AG04450 (cell line): ENCODE results near the gene MBOAT1. TPM values are rescaled to one million over a fixed set of nuclear protein-coding genes. Genes with fewer than 3 reads are reported as not detected.

ENCODE experiments used
- CTCF ChIA-PET: fragments of 300-600, 350-600 bp; formaldehyde crosslinking; extraction: SDS; loops from one replicate; lab custom pipeline; 2022; ENCODE audit warnings: antibody characterized with exemption, inconsistent platforms; lab: Charles Lee
- POLR2A ChIA-PET: fragments of 350-600 bp; formaldehyde crosslinking; extraction: SDS; loops from one replicate; lab custom pipeline; 2021; ENCODE audit warnings: antibody characterized with exemption, inconsistent platforms; lab: Yijun Ruan, JAX
- DNase-seq: peaks from one replicate; pipeline ENCODE4 v3.0.0-alpha.2; 2011; ENCODE audit warnings: low read depth, low spot score
- H3K27ac ChIP-seq: one replicate; pipeline ENCODE4 v1.5.1; 2012; ENCODE audit warnings: low read depth, low read length, control low read depth
- H3K27me3 ChIP-seq: one replicate; pipeline ENCODE4 v1.6.0; 2012; ENCODE audit warnings: low read length; ENCODE audit not compliant: control insufficient read depth, insufficient read depth
- H3K4me3 ChIP-seq: 2 replicates; pipeline ENCODE4 v1.5.1; 2011; ENCODE audit warnings: mild to moderate bottlenecking, low read depth, low read length, control low read depth
- H3K9me3 ChIP-seq: 2 replicates; pipeline ENCODE4 v1.5.1; 2012; ENCODE audit warnings: low read length; ENCODE audit not compliant: control insufficient read depth, insufficient read depth
- CTCF ChIP-seq: IDR thresholded peaks from 2 replicates; pipeline ENCODE4 v1.5.1; 2011; ENCODE audit warnings: low read depth, low read length, control low read depth, inconsistent platforms
- polyA plus RNA-seq: library from polyadenylated mRNA; depleted of rRNA; stranded (reverse); fragments of >200 nt; gene quantifications from 2 replicates; pipeline ENCODE4 v1.2.3, GENCODE V29; 2011

The MBOAT1 gene
- polyA plus RNA-seq, 1 experiment: 2.1 TPM

DNA sequence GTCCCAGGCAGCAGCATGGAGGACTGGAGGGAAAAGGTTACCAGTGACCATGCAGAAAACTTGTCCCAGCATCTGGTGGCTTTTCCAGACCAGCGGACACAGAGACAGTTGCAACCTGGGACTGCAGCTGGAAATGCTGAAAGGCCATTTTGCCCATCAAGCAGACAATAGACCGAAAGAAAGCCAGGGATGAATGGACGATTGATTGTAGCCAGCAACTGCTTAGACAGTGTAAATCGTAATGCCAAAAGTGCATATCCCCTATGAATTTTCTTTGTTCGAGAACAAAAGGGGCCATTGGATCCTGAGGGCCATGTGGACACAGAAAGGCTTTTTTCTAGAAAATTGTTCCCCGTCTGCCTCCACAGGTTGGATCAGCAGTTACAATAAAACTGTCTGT lies 115.7 kb downstream of the MBOAT1 start:
- no peaks in the 10 kb centered on the region for H3K27me3 ChIP-seq
- TF ChIP-seq CTCF: no peak
- no peaks in the 10 kb centered on the region for H3K9me3 ChIP-seq
- ChIA-PET CTCF (interaction anchor here (0.6 to 6.2 kb wide), 3 partner anchors 30 to 433 kb away, joined by 3 to 84 read pairs (median 21); no protein-coding TSS in a partner anchor), POLR2A (no interaction called here)
- H3K27ac ChIP-seq: no peak overlapping the region
- H3K4me3 ChIP-seq: no peak overlapping the region
- DNase-seq: no peak

GRCh38 chr6:20095436-20095835 lies 116.8 kb downstream of the MBOAT1 start:
- no peak for TF ChIP-seq CTCF
- no peaks in the 10 kb centered on the region for H3K9me3 ChIP-seq
- no peaks in the 10 kb centered on the region for H3K27me3 ChIP-seq
- no peak overlapping the region for H3K27ac ChIP-seq
- no peak overlapping the region for H3K4me3 ChIP-seq
- no peak for DNase-seq
- ChIA-PET POLR2A (no interaction called here), CTCF (interaction anchor here (1.3 to 6.2 kb wide), 2 partner anchors 31 to 33 kb away, joined by 3 to 84 read pairs; no protein-coding TSS in a partner anchor)

DNA sequence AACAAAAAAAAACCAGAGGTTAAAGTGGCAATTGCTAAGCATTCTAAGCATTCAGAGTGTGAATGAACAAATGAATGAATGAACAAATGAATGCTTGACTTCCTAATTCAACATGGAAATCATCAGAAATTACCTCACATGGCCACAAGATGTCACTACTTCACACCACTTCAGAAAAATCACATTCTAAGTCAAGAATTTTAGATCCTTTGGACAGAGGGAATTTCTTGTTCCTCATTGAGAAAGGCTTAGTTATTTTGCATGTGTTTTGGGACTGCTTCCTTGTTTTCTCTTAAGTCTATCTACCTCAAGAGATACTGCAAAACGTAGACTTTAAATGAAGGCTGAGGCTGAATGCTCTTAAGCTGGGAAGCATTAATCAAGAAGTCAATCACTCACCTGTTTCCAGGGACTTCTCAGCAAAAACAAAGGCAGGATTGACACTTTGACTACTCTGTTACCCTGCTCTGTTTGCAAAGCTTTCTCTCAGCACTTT lies 120.2 kb downstream of the MBOAT1 start:
- Histone ChIP-seq H3K27me3 (no peaks in the 10 kb centered on the region), H3K27ac (no peak overlapping the region), H3K4me3 (no peak overlapping the region), H3K9me3 (no peaks in the 10 kb centered on the region)
- DNase-seq: peak; percentile 6
- ChIA-PET POLR2A (no interaction called here), CTCF (interaction anchor here (0.6 to 6.2 kb wide), 25 partner anchors 9 to 726 kb away, joined by 3 to 84 read pairs (median 5); no protein-coding TSS in a partner anchor)
- TF ChIP-seq CTCF: peak; percentile 68

GRCh38 chr6:20086992-20087391 lies 125.3 kb downstream of the MBOAT1 start:
- no peak overlapping the region for H3K4me3 ChIP-seq
- DNase-seq: no peak
- no peak for TF ChIP-seq CTCF
- no peaks in the 10 kb centered on the region for H3K9me3 ChIP-seq
- no peaks in the 10 kb centered on the region for H3K27me3 ChIP-seq
- POLR2A ChIA-PET: no interaction called here
- CTCF ChIA-PET: no interaction called here
- no peak overlapping the region for H3K27ac ChIP-seq

- DNase-seq: no peak
- POLR2A ChIA-PET: no interaction called here
- TF ChIP-seq CTCF: no peak
These were observed 126.5 kb downstream of the MBOAT1 start for GRCh38 chr6:20085817-20086216.

More at GRCh38 chr6:20085817-20086216, 126.5 kb downstream of the MBOAT1 start:
- H3K9me3 ChIP-seq: no peaks in the 10 kb centered on the region
- CTCF ChIA-PET: no interaction called here
- no peak overlapping the region for H3K4me3 ChIP-seq
- H3K27ac ChIP-seq: no peak overlapping the region
- H3K27me3 ChIP-seq: no peaks in the 10 kb centered on the region
